GM12878 (cell line): ENCODE measurements around the gene RPRD2.

ENCODE experiments used
- EP300 ChIP-seq, 2 experiments: fragments of 150-350 bp in 1 of 2; IDR thresholded peaks; 2 replicates each; pipeline ENCODE4 v1.6.1; 2011 to 2012; ENCODE audit warnings: low read depth in 2 of 2, low read length in 2 of 2, borderline replicate concordance in 1 of 2, improper control_type of control experiment in 1 of 2, inconsistent platforms in 1 of 2; ENCODE audit not compliant: control insufficient read depth in 1 of 2
- EZH2 ChIP-seq: IDR thresholded peaks from 2 replicates; pipeline ENCODE4 v1.6.1; 2012; ENCODE audit warnings: low read depth, mild to moderate bottlenecking, control low read depth, inconsistent platforms, low read length, borderline replicate concordance; ENCODE audit not compliant: control insufficient read depth
- TF ChIP-seq, protein P1 (sequence below), 3 experiments: IDR thresholded peaks in 2 of 3; conservative IDR thresholded peaks in 1 of 3; 2 replicates each; pipeline ENCODE4 v1.5.1; 2011; ENCODE audit warnings: low read depth in 3 of 3, low read length in 3 of 3, mild to moderate bottlenecking in 3 of 3, control low read depth in 2 of 3, moderate library complexity in 2 of 3, inconsistent platforms in 1 of 3, mixed read lengths in 1 of 3; ENCODE audit not compliant: control insufficient read depth in 2 of 3, insufficient read depth in 1 of 3; ENCODE audit errors: extremely low read depth in 1 of 3

DNA sequence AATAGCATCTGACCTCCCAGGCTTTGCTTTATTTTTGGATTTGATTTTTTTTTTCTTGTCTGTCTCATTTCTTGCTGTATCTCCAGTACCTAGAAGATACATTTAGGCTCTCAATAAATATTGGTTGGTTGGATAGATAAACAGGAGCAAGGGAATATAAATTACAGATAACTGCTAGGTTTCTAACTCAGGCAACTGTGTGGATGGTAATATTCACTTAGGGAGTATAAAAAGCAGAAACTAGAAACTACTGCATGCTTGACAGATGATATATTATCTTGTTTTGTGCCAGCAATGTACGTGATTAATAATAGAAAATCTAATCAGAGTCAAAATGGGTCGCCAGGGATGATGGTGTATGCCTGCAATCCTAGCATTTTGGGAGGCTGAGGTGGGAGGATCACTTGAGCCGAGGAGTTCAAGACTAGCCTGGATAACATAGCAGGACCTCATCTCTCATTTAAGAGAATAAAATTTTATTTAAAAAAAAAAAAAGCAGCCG is 92.2 kb downstream of the RPRD2 start:
- TF ChIP-seq EZH2 (no peak), EP300 (IDR thresholded peaks at IDR 0.05; ENCODE audit: borderline replicate concordance in 1 of 2, control insufficient read depth in 1 of 2, low read depth in 2 of 2, low read length in 2 of 2) (no peak)
- TF ChIP-seq, protein P1, sequence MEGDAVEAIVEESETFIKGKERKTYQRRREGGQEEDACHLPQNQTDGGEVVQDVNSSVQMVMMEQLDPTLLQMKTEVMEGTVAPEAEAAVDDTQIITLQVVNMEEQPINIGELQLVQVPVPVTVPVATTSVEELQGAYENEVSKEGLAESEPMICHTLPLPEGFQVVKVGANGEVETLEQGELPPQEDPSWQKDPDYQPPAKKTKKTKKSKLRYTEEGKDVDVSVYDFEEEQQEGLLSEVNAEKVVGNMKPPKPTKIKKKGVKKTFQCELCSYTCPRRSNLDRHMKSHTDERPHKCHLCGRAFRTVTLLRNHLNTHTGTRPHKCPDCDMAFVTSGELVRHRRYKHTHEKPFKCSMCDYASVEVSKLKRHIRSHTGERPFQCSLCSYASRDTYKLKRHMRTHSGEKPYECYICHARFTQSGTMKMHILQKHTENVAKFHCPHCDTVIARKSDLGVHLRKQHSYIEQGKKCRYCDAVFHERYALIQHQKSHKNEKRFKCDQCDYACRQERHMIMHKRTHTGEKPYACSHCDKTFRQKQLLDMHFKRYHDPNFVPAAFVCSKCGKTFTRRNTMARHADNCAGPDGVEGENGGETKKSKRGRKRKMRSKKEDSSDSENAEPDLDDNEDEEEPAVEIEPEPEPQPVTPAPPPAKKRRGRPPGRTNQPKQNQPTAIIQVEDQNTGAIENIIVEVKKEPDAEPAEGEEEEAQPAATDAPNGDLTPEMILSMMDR (IDR thresholded peaks at IDR 0.05 in 2 of 3, conservative IDR thresholded peaks at IDR 0.05 in 1 of 3; ENCODE audit: control insufficient read depth in 2 of 3, extremely low read depth in 1 of 3, insufficient read depth in 1 of 3, low read depth in 3 of 3, low read length in 3 of 3): no peak
